GM23338 (cell line): Measurements from ENCODE around the gene NDOR1. TPM values are rescaled to one million over a fixed set of nuclear protein-coding genes. Genes with fewer than 3 reads are reported as not detected.

Experiments
- ATAC-seq: fragments of 200-7000 bp; cut with Tn5 transposase; 3 replicates; pipeline ENCODE4 v1.9.1; 2020
- DNase-seq: peaks from one replicate; pipeline ENCODE4 v3.0.0-alpha.2; 2015; ENCODE audit warnings: low spot score
- H2AFZ ChIP-seq: fragments of 200-600 bp; sonication (generic); 2 replicates; pipeline ENCODE4 v1.8.0; 2016; ENCODE audit warnings: antibody characterized with exemption, mild to moderate bottlenecking, moderate library complexity
- H3F3A ChIP-seq: fragments of 200-600 bp; sonication (generic); replicated peaks from 2 replicates; pipeline ENCODE4 v1.8.0; 2017; ENCODE audit warnings: antibody characterized with exemption, mixed run types, low read depth
- H3K27ac ChIP-seq: fragments of 200-600 bp; sonication (generic); 2 replicates; pipeline ENCODE4 v1.6.1; 2016; ENCODE audit warnings: low read depth
- H3K27me3 ChIP-seq: fragments of 200-600 bp; sonication (generic); 2 replicates; pipeline ENCODE4 v1.8.0; 2016; ENCODE audit warnings: mild to moderate bottlenecking, mixed run types, moderate library complexity; ENCODE audit not compliant: insufficient read depth
- H3K36me3 ChIP-seq: fragments of 200-600 bp; sonication (generic); 2 replicates; pipeline ENCODE4 v1.8.0; 2016; ENCODE audit warnings: mild to moderate bottlenecking; ENCODE audit not compliant: insufficient read depth
- H3K4me1 ChIP-seq: fragments of 200-600 bp; sonication (generic); 2 replicates; pipeline ENCODE4 v1.8.0; 2016; ENCODE audit warnings: mild to moderate bottlenecking, moderate library complexity; ENCODE audit not compliant: insufficient read depth
- H3K4me2 ChIP-seq: fragments of 200-600 bp; sonication (generic); 2 replicates; pipeline ENCODE4 v1.7.1; 2017; ENCODE audit warnings: mixed run types
- H3K4me3 ChIP-seq: fragments of 200-600 bp; sonication (generic); 2 replicates; pipeline ENCODE4 v1.6.1; 2016; ENCODE audit warnings: mixed run types
- H3K79me2 ChIP-seq: fragments of 200-600 bp; sonication (generic); replicated peaks from 2 replicates; pipeline ENCODE4 v1.8.0; 2017; ENCODE audit warnings: mild to moderate bottlenecking; ENCODE audit not compliant: insufficient read depth
- H3K9me2 ChIP-seq: fragments of 200-600 bp; sonication (generic); 2 replicates; pipeline ENCODE4 v1.8.0; 2017; ENCODE audit not compliant: insufficient read depth
- H4K20me1 ChIP-seq: fragments of 200-600 bp; sonication (generic); replicated peaks from 2 replicates; pipeline ENCODE4 v1.8.0; 2017; ENCODE audit warnings: mild to moderate bottlenecking; ENCODE audit not compliant: insufficient read depth
- H3K27ac Mint-ChIP-seq: 2 replicates; pipeline ENCODE4 v1.8.0; 2020; ENCODE audit warnings: inconsistent platforms, mild to moderate bottlenecking, moderate library complexity, mixed read lengths
- H3K27me3 Mint-ChIP-seq: 3 replicates; pipeline ENCODE4 v1.8.0; 2022; ENCODE audit warnings: low read depth, mild to moderate bottlenecking, moderate library complexity, mixed read lengths, inconsistent platforms; ENCODE audit not compliant: insufficient read depth, poor library complexity
- H3K36me3 Mint-ChIP-seq: 3 replicates; pipeline ENCODE4 v1.8.0; 2021; ENCODE audit warnings: low read depth, mild to moderate bottlenecking, inconsistent platforms, moderate library complexity, mixed read lengths
- H3K4me1 Mint-ChIP-seq: 3 replicates; pipeline ENCODE4 v1.8.0; 2020; ENCODE audit warnings: mild to moderate bottlenecking, inconsistent platforms, mixed read lengths
- H3K4me3 Mint-ChIP-seq: 3 replicates; pipeline ENCODE4 v1.8.0; 2021; ENCODE audit warnings: moderate library complexity, mild to moderate bottlenecking, inconsistent platforms, mixed read lengths
- H3K9me3 Mint-ChIP-seq: 3 replicates; pipeline ENCODE4 v1.8.0; 2020; ENCODE audit warnings: moderate library complexity, mild to moderate bottlenecking, inconsistent platforms, mixed read lengths
- CTCF ChIP-seq, 2 experiments: fragments of 200-600 bp in 1 of 2; sonication (generic) in 1 of 2; conservative IDR thresholded peaks; 2 replicates each; pipeline versions ENCODE4 v1.5.1 to v1.6.1; 2016 to 2017; ENCODE audit warnings: antibody characterized with exemption in 2 of 2, low read depth in 2 of 2, mild to moderate bottlenecking in 2 of 2, moderate library complexity in 1 of 2
- ETS1 ChIP-seq: IDR thresholded peaks from 2 replicates; pipeline ENCODE4 v1.6.1; 2016; ENCODE audit warnings: antibody characterized with exemption
- STAT1 ChIP-seq: IDR thresholded peaks from one replicate; pipeline ENCODE4 v1.6.1; 2016; ENCODE audit warnings: antibody characterized with exemption; ENCODE audit not compliant: unreplicated experiment
- ZNF331 ChIP-seq: fragments of 250-450 bp; sonication (Bioruptor Pico); IDR thresholded peaks from 2 replicates; pipeline ENCODE4 v1.5.0; 2020; ENCODE audit warnings: low read depth, mild to moderate bottlenecking, moderate library complexity
- polyA plus RNA-seq: library from polyadenylated mRNA; unstranded; fragments of >200 nt; fragmentation: Nextera tagmentation; extraction: Ambion mirVana; gene quantifications from 2 replicates; pipeline ENCODE4 v1.2.1, GENCODE V29; 2016
- total RNA-seq: library from RNA; depleted of rRNA; stranded (reverse); fragments of >200 nt; shearing (Covaris generic); gene quantifications from 2 replicates; pipeline ENCODE4 v1.2.3, GENCODE V29; 2014
- TF ChIP-seq, protein P1 (sequence below): IDR thresholded peaks from one replicate; pipeline ENCODE4 v1.6.1; 2018; ENCODE audit warnings: antibody characterized with exemption; ENCODE audit not compliant: unreplicated experiment

Gene NDOR1
- total and polyA plus RNA-seq, 2 experiments from 2014 or later, result 19.4 to 38.1 TPM

DNA sequence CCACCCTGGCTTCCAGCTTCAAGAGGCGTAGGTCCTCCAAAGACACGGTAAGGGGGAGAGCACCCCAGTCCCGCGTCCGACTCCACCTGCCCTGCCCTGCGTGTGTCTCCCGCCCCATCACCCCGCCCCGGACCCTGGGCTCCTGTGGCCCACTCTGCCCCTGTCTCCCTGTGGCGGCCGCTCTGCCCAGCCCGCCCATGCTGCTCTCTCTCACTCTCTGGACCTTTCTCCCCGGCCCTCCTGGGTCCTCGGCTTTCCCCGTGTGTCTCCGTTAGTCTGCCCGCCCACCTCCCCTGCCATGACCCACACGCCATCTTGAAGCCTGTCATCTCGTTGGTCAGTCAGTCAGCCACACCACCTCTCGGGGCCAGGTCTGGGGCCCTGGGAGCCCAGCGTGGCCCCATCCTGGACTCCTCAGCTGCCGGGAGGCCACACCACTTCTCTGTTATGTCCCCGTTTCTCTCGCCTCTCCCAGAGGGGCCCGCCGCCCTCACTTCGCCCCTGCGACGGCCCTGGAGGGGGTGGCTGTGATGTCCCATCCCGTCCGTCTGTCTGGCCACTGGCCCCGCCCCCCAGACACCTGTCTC lies 40.2 kb upstream of the NDOR1 start (continued):
- TF ChIP-seq, protein P1, sequence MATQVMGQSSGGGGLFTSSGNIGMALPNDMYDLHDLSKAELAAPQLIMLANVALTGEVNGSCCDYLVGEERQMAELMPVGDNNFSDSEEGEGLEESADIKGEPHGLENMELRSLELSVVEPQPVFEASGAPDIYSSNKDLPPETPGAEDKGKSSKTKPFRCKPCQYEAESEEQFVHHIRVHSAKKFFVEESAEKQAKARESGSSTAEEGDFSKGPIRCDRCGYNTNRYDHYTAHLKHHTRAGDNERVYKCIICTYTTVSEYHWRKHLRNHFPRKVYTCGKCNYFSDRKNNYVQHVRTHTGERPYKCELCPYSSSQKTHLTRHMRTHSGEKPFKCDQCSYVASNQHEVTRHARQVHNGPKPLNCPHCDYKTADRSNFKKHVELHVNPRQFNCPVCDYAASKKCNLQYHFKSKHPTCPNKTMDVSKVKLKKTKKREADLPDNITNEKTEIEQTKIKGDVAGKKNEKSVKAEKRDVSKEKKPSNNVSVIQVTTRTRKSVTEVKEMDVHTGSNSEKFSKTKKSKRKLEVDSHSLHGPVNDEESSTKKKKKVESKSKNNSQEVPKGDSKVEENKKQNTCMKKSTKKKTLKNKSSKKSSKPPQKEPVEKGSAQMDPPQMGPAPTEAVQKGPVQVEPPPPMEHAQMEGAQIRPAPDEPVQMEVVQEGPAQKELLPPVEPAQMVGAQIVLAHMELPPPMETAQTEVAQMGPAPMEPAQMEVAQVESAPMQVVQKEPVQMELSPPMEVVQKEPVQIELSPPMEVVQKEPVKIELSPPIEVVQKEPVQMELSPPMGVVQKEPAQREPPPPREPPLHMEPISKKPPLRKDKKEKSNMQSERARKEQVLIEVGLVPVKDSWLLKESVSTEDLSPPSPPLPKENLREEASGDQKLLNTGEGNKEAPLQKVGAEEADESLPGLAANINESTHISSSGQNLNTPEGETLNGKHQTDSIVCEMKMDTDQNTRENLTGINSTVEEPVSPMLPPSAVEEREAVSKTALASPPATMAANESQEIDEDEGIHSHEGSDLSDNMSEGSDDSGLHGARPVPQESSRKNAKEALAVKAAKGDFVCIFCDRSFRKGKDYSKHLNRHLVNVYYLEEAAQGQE, result no peak
- TF ChIP-seq ZNF331 (CRISPR knock-in tag) (no peak), ETS1 (no peak), CTCF (conservative IDR thresholded peaks at IDR 0.05; ENCODE audit: low read depth in 2 of 2) (no peak), STAT1 (no peak)

GRCh38 chr9:137166380-137167229 lies 38.9 kb upstream of the NDOR1 start:
- DNase-seq (no peak), ATAC-seq (no peak)
- Histone ChIP-seq H2AFZ (no peak overlapping the region), H3K4me3 (no peak overlapping the region), H3K36me3 (no peaks in the 10 kb centered on the region), H3K79me2 (no peaks in the 10 kb centered on the region), H3K27me3 (peaks cover 89% of the 10 kb centered on the region), H3K4me2 (no peak overlapping the region), H3K27ac (no peak overlapping the region), H3K9me2 (no peaks in the 10 kb centered on the region), H3F3A (no peaks in the 10 kb centered on the region), H3K4me1 (no peaks in the 10 kb centered on the region; the same call in 1 of the 2 replicates), H4K20me1 (no peaks in the 10 kb centered on the region)
- H3K4me3 Mint-ChIP-seq, result no peak overlapping the region
- no peaks in the 10 kb centered on the region for H3K9me3 Mint-ChIP-seq
- TF ChIP-seq, protein P1, result no peak
- H3K27me3 Mint-ChIP-seq, result peaks cover 80% of the 10 kb centered on the region
- H3K36me3 Mint-ChIP-seq, result no peaks in the 10 kb centered on the region
- no peak overlapping the region for H3K27ac Mint-ChIP-seq
- peaks cover 5% of the 10 kb centered on the region; the same call in 2 of the 3 replicates for H3K4me1 Mint-ChIP-seq
